Thymus (tissue), 11 donors: ENCODE data around the gene CFAP410. TPM values are rescaled to one million over a fixed set of nuclear protein-coding genes. Genes with fewer than 3 reads are reported as not detected.

ENCODE experiments used
- DNase-seq, 9 donors: peaks; one replicate each; pipeline ENCODE4 v3.0.0-alpha.2; 2013; ENCODE audit warnings: low spot score in 9 of 9, low read depth in 6 of 9, missing footprints in 1 of 9
- H3K27ac ChIP-seq, 2 donors: one replicate each; pipeline ENCODE4 v1.5.1; 2013; ENCODE audit warnings: control low read depth in 1 of 2, low read depth in 1 of 2, low read length in 1 of 2, mild to moderate bottlenecking in 1 of 2, moderate library complexity in 1 of 2
- H3K27me3 ChIP-seq, 2 donors: one replicate each; pipeline ENCODE4 v1.5.1; 2013; ENCODE audit warnings: low read length in 1 of 2; ENCODE audit not compliant: control insufficient read depth in 2 of 2, insufficient read depth in 1 of 2
- H3K36me3 ChIP-seq, 2 donors: one replicate each; pipeline ENCODE4 v1.5.1; 2013; ENCODE audit warnings: low read length in 1 of 2, mild to moderate bottlenecking in 1 of 2, moderate library complexity in 1 of 2; ENCODE audit not compliant: control insufficient read depth in 2 of 2, insufficient read depth in 2 of 2
- H3K4me1 ChIP-seq, 2 donors: one replicate each; pipeline ENCODE4 v1.5.1; 2013; ENCODE audit warnings: low read length in 2 of 2; ENCODE audit not compliant: control insufficient read depth in 2 of 2, insufficient read depth in 2 of 2
- H3K4me3 ChIP-seq, 2 donors: one replicate each; pipeline ENCODE4 v1.5.1; 2013; ENCODE audit warnings: low read length in 2 of 2, control low read depth in 1 of 2, mild to moderate bottlenecking in 1 of 2
- H3K9me3 ChIP-seq, 2 donors: one replicate each; pipeline ENCODE4 v1.5.1; 2013; ENCODE audit warnings: low read length in 1 of 2, mild to moderate bottlenecking in 1 of 2; ENCODE audit not compliant: control insufficient read depth in 2 of 2, insufficient read depth in 1 of 2
- WGBS: extraction: QIAGEN DNeasy Blood & Tissue Kit; methylation state at CpG from one replicate; pipeline ENCODE4 v1.1.7; 2013; 5-methylcytosine and 5-hydroxymethylcytosine counted together
- polyA plus RNA-seq: library from polyadenylated mRNA; stranded (reverse); fragments of 200-250 nt; gene quantifications from one replicate; pipeline ENCODE4 v1.2.3, GENCODE V29; 2013
- total RNA-seq: library from RNA; stranded (reverse); fragments of 120-200 nt; gene quantifications from one replicate; pipeline ENCODE4 v1.2.4, GENCODE V29; 2013
- donor health status: healthy.

The CFAP410 gene
- total and polyA plus RNA-seq, 2 donors = 15.3 to 62.5 TPM

- no peak for DNase-seq
- Histone ChIP-seq H3K27me3 (peaks cover 0 to 19% of the 10 kb centered on the region in 2 donors), H3K27ac (no peak overlapping the region), H3K4me1 (peaks cover 13 to 40% of the 10 kb centered on the region in 2 donors), H3K36me3 (no peaks in the 10 kb centered on the region), H3K4me3 (peak overlapping the region in 1 of 2 donors; percentile 45), H3K9me3 (no peaks in the 10 kb centered on the region)
- WGBS = 89% methylated on average over 13 of the region's 13 CpGs
These were observed 38.0 kb downstream of the CFAP410 start for GRCh38 chr21:44301141-44301540.

- Histone ChIP-seq H3K36me3 (no peaks in the 10 kb centered on the region), H3K27ac (peak overlapping the region in 1 of 2 donors; percentile 77), H3K27me3 (peaks cover 0 to 23% of the 10 kb centered on the region in 2 donors), H3K4me1 (peaks cover 13 to 46% of the 10 kb centered on the region in 2 donors), H3K4me3 (peak overlapping the region; percentile 45 to 96), H3K9me3 (no peaks in the 10 kb centered on the region)
- WGBS = 5% methylated on average over 67 of the region's 67 CpGs
- DNase-seq = peak in 7 of 9 donors; percentile 15 to 54 (median 22)
These were observed 38.8 kb downstream of the CFAP410 start for GRCh38 chr21:44300262-44300959.

DNA sequence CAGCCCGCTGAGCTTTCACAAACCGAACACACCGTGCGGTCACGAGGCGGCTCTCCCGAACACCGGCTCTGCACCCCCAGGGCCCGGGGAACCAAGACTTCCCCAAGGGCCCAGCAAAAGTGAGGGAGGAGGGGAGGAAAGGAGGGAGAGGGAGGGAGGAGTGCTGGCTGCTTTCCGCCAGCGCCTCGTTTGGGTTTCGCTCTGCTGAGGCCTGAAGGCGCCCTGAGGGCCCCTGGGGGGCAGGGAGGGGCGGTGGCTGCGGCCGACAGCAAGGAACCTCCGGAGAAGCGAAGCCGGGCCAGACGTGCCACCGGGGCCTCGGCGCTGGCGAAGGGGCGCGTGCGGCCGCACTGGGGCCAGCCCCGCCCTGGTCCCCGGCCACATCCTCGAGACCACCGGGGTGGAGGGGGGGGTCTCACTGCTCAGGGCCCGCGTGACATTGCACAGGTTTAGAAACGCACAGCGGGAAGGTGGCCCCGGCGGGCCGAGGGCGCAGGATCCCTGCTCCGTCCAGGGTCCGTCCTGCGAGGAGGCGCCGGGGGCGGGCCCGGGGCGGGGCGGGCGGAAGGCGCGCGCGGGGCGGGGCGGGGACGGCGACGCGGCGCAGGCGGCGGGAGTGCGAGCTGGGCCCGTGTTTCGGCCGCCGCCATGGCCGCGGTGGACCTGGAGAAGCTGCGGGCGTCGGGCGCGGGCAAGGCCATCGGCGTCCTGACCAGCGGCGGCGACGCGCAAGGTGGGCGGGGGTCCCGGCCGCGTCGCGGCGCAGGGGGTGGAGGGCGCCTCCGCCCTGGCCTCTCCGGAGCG, 39.5 kb downstream of the CFAP410 start, which contains the start of gene PFKL:
TSS of gene PFKL (plus strand) at position 596 of the 804 bp plus-strand sequence. CDS start at position 649, 53 bp downstream.
- Histone ChIP-seq H3K27ac (peak within 1 kb of the TSS; percentile 67 to 91), H3K9me3 (no peaks in the 10 kb centered on the region), H3K36me3 (no peaks in the 10 kb centered on the region), H3K27me3 (peaks cover 0 to 23% of the 10 kb centered on the region in 2 donors), H3K4me3 (peak within 1 kb of the TSS; percentile 49 to 96), H3K4me1 (peaks cover 13 to 44% of the 10 kb centered on the region in 2 donors)
- under 1% methylated on average over 94 of the region's 94 CpGs for WGBS
- DNase-seq = peak in 7 of 9 donors; percentile 19 to 66 (median 34)

DNA sequence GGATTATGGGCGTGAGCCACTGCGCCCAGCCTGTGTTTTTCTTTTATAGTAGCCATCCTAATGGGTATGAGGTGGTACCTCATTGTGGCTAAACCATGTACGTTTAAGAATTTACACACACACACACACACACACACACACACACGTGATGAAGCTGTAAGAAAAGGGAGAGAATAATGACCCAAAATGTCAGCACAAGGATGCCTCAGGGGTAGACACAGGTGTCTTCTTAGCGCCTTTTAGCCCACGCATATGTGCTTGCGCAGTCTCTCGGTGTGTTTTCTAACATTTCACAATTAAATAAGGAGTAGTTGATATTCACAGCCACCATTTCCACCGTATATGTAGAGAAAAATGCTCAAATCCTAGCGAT, 40.1 kb downstream of the CFAP410 start:
- H3K27me3 ChIP-seq = peaks cover 0 to 23% of the 10 kb centered on the region in 2 donors
- peak overlapping the region; percentile 49 to 96 for H3K4me3 ChIP-seq
- no peaks in the 10 kb centered on the region for H3K9me3 ChIP-seq
- no peaks in the 10 kb centered on the region for H3K36me3 ChIP-seq
- H3K4me1 ChIP-seq = peaks cover 13 to 43% of the 10 kb centered on the region in 2 donors
- 32% methylated on average over 10 of the region's 10 CpGs for WGBS
- peak in 4 of 9 donors; percentile 5 to 17 (median 11) for DNase-seq
- H3K27ac ChIP-seq = peak overlapping the region; percentile 67 to 91

DNA sequence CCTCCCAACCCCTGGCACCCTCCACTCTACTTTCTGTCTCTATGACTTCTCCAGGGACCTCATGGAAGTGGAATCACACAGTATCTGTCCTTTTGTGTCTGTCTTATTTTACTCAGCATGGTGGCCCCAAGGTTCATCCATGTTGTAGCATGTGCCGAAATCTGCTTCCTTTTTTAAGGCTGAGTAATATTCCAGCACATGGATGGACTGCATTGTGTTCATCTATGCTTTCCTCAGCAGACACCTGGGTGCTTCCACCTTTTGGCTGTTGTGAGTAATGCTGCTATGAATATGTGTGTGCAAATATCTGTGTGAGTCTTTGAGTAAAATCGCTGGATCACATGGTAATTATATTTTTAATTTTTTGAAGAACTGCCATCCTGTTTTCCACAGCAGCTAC, 40.9 kb downstream of the CFAP410 start:
- Histone ChIP-seq H3K36me3 (no peaks in the 10 kb centered on the region), H3K27me3 (peaks cover 0 to 23% of the 10 kb centered on the region in 2 donors), H3K27ac (no peak overlapping the region), H3K9me3 (no peaks in the 10 kb centered on the region), H3K4me1 (peaks cover 13 to 41% of the 10 kb centered on the region in 2 donors), H3K4me3 (no peak overlapping the region)
- no peak for DNase-seq
- WGBS = 95% methylated on average over 2 of the region's 2 CpGs

GRCh38 chr21:44297525-44298290, 41.5 kb downstream of the CFAP410 start:
- Histone ChIP-seq H3K9me3 (no peaks in the 10 kb centered on the region), H3K4me1 (peaks cover 13 to 40% of the 10 kb centered on the region in 2 donors), H3K36me3 (no peaks in the 10 kb centered on the region), H3K27me3 (peaks cover 0 to 23% of the 10 kb centered on the region in 2 donors), H3K27ac (no peak overlapping the region), H3K4me3 (no peak overlapping the region)
- DNase-seq = peak in 8 of 9 donors; percentile 29 to 72 (median 46)
- WGBS = 30% methylated on average over 22 of the region's 22 CpGs

GRCh38 chr21:44296916-44297315, 42.3 kb downstream of the CFAP410 start:
- peaks cover 13 to 38% of the 10 kb centered on the region in 2 donors for H3K4me1 ChIP-seq
- WGBS = 92% methylated on average over 13 of the region's 13 CpGs

DNA sequence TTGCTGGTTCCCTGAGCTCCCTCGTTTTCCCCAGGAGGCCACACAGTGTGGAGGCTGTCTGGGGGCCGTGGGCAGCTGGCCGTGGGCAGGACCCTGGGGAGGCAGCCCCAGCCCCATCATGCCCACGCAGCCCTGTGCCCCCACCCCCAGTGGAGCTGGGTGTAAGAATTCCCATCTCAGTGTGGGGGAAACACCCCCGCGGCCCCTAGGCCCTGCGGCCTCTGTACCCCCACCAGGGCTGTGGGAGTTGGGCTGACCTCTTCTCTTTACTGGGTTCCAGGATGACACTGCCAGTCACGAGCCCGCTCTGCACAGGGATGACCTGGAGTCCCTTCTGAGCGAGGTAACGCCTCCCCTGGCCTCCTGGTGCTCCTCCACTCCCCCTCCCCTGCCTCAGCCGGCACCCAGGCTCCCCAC, 43.1 kb downstream of the CFAP410 start:
- no peak for DNase-seq
- Histone ChIP-seq H3K4me3 (no peak overlapping the region), H3K4me1 (peaks cover 13 to 31% of the 10 kb centered on the region in 2 donors), H3K27ac (no peak overlapping the region), H3K27me3 (peaks cover 0 to 23% of the 10 kb centered on the region in 2 donors), H3K9me3 (no peaks in the 10 kb centered on the region), H3K36me3 (no peaks in the 10 kb centered on the region)
- WGBS = 91% methylated on average over 12 of the region's 12 CpGs

More at GRCh38 chr21:44296916-44297315, 42.3 kb downstream of the CFAP410 start:
- H3K9me3 ChIP-seq = no peaks in the 10 kb centered on the region
- no peaks in the 10 kb centered on the region for H3K36me3 ChIP-seq
- H3K4me3 ChIP-seq = no peak overlapping the region
- H3K27me3 ChIP-seq = peaks cover 0 to 23% of the 10 kb centered on the region in 2 donors
- no peak for DNase-seq
- H3K27ac ChIP-seq = no peak overlapping the region
